GM23338 (cell line): Measurements from ENCODE around the gene OSBPL10.

ENCODE experiments used
- EZH2 ChIP-seq: fragments of 200-600 bp; sonication (generic); IDR thresholded peaks from one replicate; pipeline ENCODE4 v1.8.0; 2017; ENCODE audit warnings: antibody characterized with exemption, mild to moderate bottlenecking, low read depth; ENCODE audit not compliant: unreplicated experiment
- POLR2AphosphoS5 ChIP-seq: IDR thresholded peaks from 2 replicates; pipeline ENCODE4 v1.6.1; 2016; ENCODE audit warnings: antibody characterized with exemption, low read depth
- TF ChIP-seq, protein P1 (sequence below), 2 experiments: fragments of 200-600 bp in 1 of 2; sonication (generic) in 1 of 2; conservative IDR thresholded peaks; 2 replicates each; pipeline versions ENCODE4 v1.5.1 to v1.6.1; 2016 to 2017; ENCODE audit warnings: antibody characterized with exemption in 2 of 2, low read depth in 2 of 2, mild to moderate bottlenecking in 2 of 2, moderate library complexity in 1 of 2

DNA sequence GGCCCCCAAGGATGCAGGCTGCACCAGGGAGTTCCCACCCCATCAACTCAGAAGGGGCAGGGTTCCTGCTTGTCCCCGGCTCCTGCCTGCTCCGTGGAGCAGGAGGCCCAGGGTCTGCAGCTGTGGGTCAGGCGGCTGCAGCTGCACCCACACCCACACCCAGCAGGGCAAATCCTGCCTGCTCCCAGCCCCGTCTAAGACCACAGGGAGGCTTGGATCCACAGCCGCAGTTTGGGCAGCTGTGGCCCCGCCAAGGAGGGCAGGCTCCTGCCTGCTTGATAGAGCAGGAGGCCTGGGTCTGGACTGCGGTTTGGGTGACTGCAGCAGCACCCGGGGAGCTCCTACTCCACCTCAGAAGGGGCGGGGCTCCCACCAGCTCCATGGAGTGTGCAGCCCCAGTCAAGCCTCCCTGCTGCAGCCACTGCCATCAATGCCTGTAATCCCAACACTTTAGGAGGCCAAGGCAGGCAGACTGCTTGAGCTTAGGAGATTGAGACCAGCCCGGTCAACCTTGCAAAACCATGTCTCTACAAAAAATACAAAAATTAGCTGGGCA lies 163.6 kb downstream of the OSBPL10 start:
- TF ChIP-seq, protein P1, sequence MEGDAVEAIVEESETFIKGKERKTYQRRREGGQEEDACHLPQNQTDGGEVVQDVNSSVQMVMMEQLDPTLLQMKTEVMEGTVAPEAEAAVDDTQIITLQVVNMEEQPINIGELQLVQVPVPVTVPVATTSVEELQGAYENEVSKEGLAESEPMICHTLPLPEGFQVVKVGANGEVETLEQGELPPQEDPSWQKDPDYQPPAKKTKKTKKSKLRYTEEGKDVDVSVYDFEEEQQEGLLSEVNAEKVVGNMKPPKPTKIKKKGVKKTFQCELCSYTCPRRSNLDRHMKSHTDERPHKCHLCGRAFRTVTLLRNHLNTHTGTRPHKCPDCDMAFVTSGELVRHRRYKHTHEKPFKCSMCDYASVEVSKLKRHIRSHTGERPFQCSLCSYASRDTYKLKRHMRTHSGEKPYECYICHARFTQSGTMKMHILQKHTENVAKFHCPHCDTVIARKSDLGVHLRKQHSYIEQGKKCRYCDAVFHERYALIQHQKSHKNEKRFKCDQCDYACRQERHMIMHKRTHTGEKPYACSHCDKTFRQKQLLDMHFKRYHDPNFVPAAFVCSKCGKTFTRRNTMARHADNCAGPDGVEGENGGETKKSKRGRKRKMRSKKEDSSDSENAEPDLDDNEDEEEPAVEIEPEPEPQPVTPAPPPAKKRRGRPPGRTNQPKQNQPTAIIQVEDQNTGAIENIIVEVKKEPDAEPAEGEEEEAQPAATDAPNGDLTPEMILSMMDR (conservative IDR thresholded peaks at IDR 0.05; ENCODE audit: low read depth in 2 of 2) = no peak
- TF ChIP-seq POLR2AphosphoS5 (no peak), EZH2 (no peak)
